ENCODE data around the gene OR6X1.

OR6X1 gene, protein sequence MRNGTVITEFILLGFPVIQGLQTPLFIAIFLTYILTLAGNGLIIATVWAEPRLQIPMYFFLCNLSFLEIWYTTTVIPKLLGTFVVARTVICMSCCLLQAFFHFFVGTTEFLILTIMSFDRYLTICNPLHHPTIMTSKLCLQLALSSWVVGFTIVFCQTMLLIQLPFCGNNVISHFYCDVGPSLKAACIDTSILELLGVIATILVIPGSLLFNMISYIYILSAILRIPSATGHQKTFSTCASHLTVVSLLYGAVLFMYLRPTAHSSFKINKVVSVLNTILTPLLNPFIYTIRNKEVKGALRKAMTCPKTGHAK

DNA sequence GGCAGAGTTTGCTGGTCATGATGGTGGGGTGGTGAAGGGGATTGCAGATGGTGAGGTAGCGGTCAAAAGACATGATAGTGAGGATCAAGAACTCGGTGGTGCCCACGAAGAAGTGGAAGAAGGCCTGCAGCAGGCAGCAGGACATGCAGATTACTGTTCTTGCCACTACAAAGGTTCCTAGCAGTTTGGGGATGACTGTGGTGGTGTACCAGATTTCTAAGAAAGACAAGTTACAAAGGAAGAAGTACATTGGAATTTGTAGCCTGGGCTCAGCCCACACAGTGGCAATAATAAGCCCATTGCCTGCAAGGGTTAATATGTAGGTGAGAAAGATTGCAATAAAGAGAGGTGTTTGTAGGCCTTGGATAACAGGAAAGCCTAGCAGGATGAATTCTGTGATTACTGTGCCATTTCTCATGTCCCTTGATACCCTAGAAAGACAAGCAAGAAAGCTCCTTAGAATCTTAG lies at the start of gene OR6X1:
TSS of gene OR6X1 (minus strand) at position 418 of the 468 bp plus-strand sequence. CDS start at position 418, 0 bp downstream.
- no peak for DNase-seq

DNA sequence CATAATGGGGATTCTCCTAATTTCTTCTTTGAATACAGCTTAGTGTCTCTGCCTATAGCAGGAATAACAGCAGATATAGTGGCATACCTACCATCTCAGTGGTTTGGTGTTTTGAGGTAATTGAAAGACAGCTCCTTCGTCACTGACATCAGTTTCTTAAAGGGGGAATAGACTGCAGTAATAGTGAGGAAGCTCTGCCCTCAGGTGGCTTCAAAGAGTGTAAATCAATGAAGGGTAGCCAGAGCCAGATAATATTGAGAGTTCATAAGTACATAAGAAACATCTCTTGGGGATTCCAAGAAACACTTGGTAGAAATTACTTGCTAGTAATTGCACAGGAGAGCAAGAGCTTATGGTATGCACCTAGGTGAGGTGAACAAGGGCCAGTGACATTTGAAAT lies 47.4 kb upstream of the OR6X1 start:
- no peak for DNase-seq

- no peak for DNase-seq
These were observed 45.7 kb upstream of the OR6X1 start for GRCh38 chr11:123800036-123800435.

- DNase-seq = no peak
These were observed 45.1 kb upstream of the OR6X1 start for GRCh38 chr11:123799438-123799837.

DNA sequence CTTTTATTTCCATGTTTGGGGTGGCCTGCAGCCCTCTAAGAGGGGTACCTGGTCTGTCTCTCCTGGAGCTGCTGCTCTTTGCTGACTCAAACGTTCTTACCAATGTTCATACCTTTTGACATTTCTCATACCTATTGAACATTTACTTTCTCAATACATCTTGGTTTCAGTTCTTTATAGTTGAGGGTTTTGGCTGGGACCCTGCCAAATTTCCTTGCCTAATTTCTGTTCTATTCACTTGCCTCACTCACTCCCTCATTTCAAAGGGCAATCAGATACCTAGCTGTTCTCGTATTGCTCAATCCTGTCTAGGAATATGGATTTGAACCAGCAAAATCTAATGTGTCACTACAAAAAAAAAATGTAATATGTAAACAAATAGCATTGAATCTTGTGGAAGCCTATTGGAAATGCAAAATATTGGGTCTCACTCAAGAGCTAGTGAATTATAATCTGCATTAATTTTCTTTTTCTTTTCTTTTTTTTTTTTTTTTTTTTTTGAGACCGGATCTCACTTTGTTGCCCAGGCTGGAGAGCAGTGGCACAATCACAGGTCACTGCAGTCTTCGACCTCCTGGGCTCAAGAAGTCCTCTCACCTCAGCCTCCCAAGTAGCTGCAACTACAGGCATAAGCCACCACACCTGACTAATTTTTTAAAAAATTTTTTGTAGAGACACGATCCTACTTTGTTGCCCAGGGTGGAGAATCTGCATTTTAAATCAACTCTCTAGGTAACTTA lies 44.4 kb upstream of the OR6X1 start:
- DNase-seq = no peak

- no peak for DNase-seq
These were observed 43.8 kb upstream of the OR6X1 start for GRCh38 chr11:123798079-123798478.

- DNase-seq = no peak
These were observed 43.2 kb upstream of the OR6X1 start for GRCh38 chr11:123797541-123797940.

DNA sequence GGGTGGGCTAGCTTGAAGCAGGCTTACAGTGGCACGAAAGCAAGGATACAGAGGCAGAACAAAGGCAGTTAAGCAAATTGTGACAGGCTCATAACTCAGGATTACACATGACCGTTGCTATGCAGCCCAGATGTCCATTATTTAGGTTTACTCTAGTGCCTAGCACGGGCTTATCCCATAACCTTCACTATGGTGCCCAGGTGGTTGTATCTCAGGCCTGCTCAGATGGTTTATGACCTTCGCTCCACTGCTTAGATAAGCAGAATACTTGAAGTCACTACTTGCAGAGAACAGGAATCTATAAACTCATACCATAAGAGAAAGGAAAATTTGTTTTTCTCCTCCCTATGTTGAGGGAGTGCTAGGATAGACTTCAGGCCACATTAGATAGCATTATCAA lies 42.8 kb upstream of the OR6X1 start:
- no peak for DNase-seq

DNA sequence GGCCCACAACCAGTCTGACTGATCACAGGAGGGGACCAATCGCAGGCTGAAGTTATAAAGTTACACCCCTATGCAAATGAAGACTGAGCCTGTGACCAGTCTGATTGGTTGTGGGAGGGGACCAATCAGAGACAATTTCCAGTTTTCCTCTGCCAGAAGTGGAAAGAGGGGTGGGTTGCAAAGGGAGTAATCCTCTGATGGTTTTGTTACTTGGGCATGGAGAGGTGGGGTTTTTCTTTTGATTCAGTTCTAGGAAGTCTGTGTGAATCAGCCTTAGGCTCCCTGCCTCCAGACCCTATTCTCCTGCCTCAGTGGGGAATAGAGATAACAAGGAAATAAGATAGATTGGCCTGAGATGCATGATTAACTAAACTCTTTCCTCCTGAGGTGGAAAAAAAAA lies 41.9 kb upstream of the OR6X1 start:
- no peak for DNase-seq

DNA sequence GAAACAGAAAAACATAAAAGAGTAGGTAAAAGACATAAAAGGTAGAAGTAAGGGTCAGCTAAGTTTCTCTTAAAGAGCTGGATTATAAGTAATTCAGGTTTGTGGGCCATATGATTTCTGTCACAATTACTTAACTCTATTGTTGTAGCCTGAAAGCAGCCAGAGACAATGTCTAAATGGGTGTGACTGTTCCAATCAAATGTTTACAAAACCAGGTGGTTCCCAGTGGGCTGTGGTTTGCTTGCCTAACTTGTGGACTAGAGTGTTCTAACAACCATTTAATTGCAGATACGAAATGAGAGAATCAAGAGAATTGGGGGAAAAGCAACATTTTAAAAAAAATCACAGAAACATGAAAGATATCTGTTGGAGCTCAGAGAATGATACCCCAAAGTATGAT lies 29.2 kb upstream of the OR6X1 start:
- no peak for DNase-seq

- DNase-seq = no peak
These were observed 24.2 kb upstream of the OR6X1 start for GRCh38 chr11:123778511-123778910.

- DNase-seq = no peak
These were observed 21.6 kb upstream of the OR6X1 start for GRCh38 chr11:123775715-123776549.

- DNase-seq = no peak
These were observed 21.0 kb upstream of the OR6X1 start for GRCh38 chr11:123775289-123775688.

GRCh38 chr11:123773959-123774358 lies 19.6 kb upstream of the OR6X1 start:
- DNase-seq = no peak

GRCh38 chr11:123773026-123773425 lies 18.7 kb upstream of the OR6X1 start:
- DNase-seq = no peak

GRCh38 chr11:123771664-123772063 lies 17.3 kb upstream of the OR6X1 start:
- no peak for DNase-seq

DNA sequence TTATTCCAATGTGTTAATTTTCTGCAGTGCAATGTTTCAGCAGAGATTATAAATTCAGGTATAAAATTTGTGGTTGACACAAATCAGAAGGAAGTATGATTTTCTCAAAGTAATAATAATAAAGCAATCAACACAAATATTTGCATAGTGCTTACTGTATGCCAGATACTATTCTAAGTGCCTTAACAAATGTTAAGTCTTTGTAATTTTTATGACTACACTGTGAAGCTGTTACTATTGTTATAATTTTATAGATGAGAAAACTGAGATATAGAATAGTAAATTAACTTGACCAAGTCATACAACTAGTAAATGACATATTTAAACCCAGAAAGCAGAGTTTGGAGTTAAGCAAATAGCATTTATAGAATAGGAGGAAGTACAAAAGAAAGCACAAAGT lies 16.4 kb upstream of the OR6X1 start:
- DNase-seq = no peak

- DNase-seq = no peak
These were observed 11.3 kb upstream of the OR6X1 start for GRCh38 chr11:123765601-123766000.

DNA sequence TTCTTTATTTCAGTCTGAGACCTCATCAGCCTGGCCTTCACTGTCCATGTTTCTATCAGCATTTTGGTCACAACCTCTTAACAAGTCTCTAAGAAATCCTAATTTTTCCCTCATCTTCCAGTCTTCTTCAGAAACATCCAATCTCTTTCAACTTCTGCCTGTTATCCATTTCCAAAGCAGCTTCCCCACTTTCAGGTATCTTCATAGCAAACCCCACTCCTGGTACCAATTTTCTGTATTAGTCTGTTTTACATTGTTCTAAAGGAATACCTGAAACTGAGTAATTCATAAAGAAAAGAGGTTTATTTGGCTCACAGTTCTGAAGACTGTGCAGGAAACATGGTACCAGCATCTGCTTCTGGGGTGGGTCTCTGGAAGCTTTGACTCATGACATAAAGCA lies 8.1 kb upstream of the OR6X1 start:
- DNase-seq = no peak

- DNase-seq = no peak
These were observed 6.6 kb upstream of the OR6X1 start for GRCh38 chr11:123760894-123761293.

- no peak for DNase-seq
These were observed 3.7 kb upstream of the OR6X1 start for GRCh38 chr11:123757976-123758375.

DNA sequence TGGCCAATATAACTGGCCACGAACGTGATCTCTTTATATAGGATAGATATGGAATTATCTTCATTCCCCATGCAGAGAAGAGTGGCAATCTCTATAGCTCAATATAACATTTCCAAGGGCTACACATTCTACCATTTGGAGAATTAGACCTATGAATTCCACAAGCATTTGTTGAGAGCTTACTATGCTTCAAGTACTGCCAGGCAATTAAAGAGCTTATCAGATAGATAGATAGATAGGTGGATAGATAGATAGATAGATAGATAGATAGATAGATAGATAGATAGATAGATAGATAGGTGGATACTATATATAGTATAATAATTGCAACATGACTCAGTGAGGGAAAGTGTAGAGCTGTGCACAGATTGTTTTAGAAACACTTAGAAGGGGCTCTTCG lies 1.5 kb upstream of the OR6X1 start:
- no peak for DNase-seq

GRCh38 chr11:123755344-123755743 lies 1.0 kb upstream of the OR6X1 start:
- no peak for DNase-seq

DNA sequence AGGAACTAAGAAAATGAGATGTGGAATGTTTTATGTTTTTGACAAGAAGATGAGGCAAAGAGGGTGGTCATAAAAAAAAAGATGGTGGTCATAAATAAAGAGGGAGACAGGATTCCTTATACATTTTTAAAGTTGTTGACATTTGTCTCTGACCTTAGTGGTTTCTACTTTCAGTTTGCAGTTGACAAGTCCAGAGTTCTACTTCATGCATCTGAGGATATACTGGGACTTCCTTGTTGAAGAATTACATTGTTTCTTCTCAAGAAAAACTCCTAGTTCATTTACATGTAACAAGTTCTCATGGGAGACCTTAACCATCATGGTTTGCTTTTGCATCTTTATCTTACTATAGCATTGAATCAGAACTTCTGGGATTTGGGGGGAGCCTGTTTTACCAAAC lies 1.2 kb downstream of the OR6X1 start:
- DNase-seq = no peak
